ENCODE measurements around the gene MRPL32.
"Not testable (repeated sequence)": the region's sequence is repeated elsewhere in the genome, so short reads cannot be mapped to it uniquely, and the experiment has no call there.

The MRPL32 gene

GRCh38 chr7:42931834-42932651 is at the start of gene MRPL32, which contains the start of gene PSMA2:
TSS of gene MRPL32 (plus strand) at chr7:42932376. CDS start at chr7:42932387, 11 bp downstream.
TSS of gene PSMA2 (minus strand) at chr7:42932174. CDS start at chr7:42932158, 16 bp downstream.
- ChIA-PET CTCF (interaction anchor here (0.6 to 6.3 kb wide), 17 partner anchors 9 to 991 kb away, joined by 3 to 51 read pairs (median 4); no protein-coding TSS in a partner anchor), POLR2A (interaction anchor here (0.6 to 1.7 kb wide), 9 partner anchors 9 to 1060 kb away, joined by 3 to 10 read pairs (median 3); partner anchors contain the start of genes C7orf25 and MRPS24)
- no peak for TF ChIP-seq CTCF (IDR thresholded peaks at IDR 0.05; ENCODE audit: insufficient read depth, low read length, missing control alignments)
- peak; percentile 85 for DNase-seq (ENCODE audit: low read depth, low spot score)
- H3K4me3 ChIP-seq (ENCODE audit: low read depth, low read length), result peak within 1 kb of the TSS; percentile 87

- POLR2A ChIA-PET, result no interaction called here
- no peak for DNase-seq (ENCODE audit: low read depth, low spot score)
- CTCF ChIA-PET, result interaction anchor here (3.7 kb wide), 1 partner anchor 943 kb away, joined by 11 read pairs; no protein-coding TSS in a partner anchor
- TF ChIP-seq CTCF (IDR thresholded peaks at IDR 0.05; ENCODE audit: insufficient read depth, low read length, missing control alignments), result no peak
- no peak overlapping the region for H3K4me3 ChIP-seq (ENCODE audit: low read depth, low read length)
Measured at GRCh38 chr7:42883950-42884349, 48.2 kb upstream of the MRPL32 start.

GRCh38 chr7:42885183-42885582 is 47.0 kb upstream of the MRPL32 start:
- DNase-seq (ENCODE audit: low read depth, low spot score); POLR2A ChIA-PET; H3K4me3 ChIP-seq (ENCODE audit: low read depth, low read length): not testable (repeated sequence)
- CTCF ChIA-PET, result interaction anchor here (1.1 to 3.7 kb wide), 2 partner anchors 9 to 945 kb away, joined by 4 to 11 read pairs; no protein-coding TSS in a partner anchor

- TF ChIP-seq CTCF (IDR thresholded peaks at IDR 0.05; ENCODE audit: insufficient read depth, low read length, missing control alignments), result no peak
- H3K4me3 ChIP-seq (ENCODE audit: low read depth, low read length), result no peak overlapping the region
- CTCF ChIA-PET, result interaction anchor here (1.1 to 3.6 kb wide), 3 partner anchors 9 to 946 kb away, joined by 7 to 44 read pairs (median 14); no protein-coding TSS in a partner anchor
- DNase-seq (ENCODE audit: low read depth, low spot score), result no peak
- POLR2A ChIA-PET, result no interaction called here
Measured at GRCh38 chr7:42886129-42886528, 46.0 kb upstream of the MRPL32 start.

- no peak for DNase-seq (ENCODE audit: low read depth, low spot score)
- no peak overlapping the region for H3K4me3 ChIP-seq (ENCODE audit: low read depth, low read length)
- POLR2A ChIA-PET, result interaction anchor here (0.6 kb wide), 1 partner anchor 878 kb away, joined by 3 read pairs; no protein-coding TSS in a partner anchor
- TF ChIP-seq CTCF (IDR thresholded peaks at IDR 0.05; ENCODE audit: insufficient read depth, low read length, missing control alignments), result no peak
- CTCF ChIA-PET, result interaction anchor here (0.9 to 3.6 kb wide), 4 partner anchors 9 to 951 kb away, joined by 3 to 44 read pairs (median 10); no protein-coding TSS in a partner anchor
Measured at GRCh38 chr7:42886893-42887505, 45.2 kb upstream of the MRPL32 start.

- ChIA-PET POLR2A (no interaction called here), CTCF (interaction anchor here (1.5 kb wide), 1 partner anchor 18 kb away, joined by 3 read pairs; no protein-coding TSS in a partner anchor)
- no peak overlapping the region for H3K4me3 ChIP-seq (ENCODE audit: low read depth, low read length)
- no peak for TF ChIP-seq CTCF (IDR thresholded peaks at IDR 0.05; ENCODE audit: insufficient read depth, low read length, missing control alignments)
- no peak for DNase-seq (ENCODE audit: low read depth, low spot score)
Measured at GRCh38 chr7:42893346-42894240, 38.6 kb upstream of the MRPL32 start.

Measured in AG04449 (cell line).